ENCODE data around the gene EPHB1.

The EPHB1 gene

DNA sequence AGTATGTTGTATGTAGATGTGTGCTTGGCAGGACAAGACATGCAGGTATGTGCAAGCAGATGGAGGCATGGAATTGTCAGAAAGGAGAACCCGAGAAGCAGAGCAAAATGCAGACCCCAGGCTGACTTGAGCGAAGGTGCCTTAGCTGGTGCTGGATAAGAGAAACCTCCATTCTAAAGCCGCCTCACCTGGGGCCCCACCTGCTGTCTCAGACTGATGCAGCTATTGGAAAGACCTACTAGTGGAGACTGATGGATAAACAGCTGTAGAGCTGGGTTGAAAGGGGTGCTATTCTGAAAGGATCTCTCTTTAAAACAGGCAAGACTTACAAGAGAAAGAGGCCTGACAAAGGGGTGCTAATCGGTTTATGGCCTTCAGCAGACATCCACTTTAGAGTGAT lies 86.2 kb downstream of the EPHB1 start:
- no peak for DNase-seq (ENCODE audit: low read depth in 2 of 2)

DNA sequence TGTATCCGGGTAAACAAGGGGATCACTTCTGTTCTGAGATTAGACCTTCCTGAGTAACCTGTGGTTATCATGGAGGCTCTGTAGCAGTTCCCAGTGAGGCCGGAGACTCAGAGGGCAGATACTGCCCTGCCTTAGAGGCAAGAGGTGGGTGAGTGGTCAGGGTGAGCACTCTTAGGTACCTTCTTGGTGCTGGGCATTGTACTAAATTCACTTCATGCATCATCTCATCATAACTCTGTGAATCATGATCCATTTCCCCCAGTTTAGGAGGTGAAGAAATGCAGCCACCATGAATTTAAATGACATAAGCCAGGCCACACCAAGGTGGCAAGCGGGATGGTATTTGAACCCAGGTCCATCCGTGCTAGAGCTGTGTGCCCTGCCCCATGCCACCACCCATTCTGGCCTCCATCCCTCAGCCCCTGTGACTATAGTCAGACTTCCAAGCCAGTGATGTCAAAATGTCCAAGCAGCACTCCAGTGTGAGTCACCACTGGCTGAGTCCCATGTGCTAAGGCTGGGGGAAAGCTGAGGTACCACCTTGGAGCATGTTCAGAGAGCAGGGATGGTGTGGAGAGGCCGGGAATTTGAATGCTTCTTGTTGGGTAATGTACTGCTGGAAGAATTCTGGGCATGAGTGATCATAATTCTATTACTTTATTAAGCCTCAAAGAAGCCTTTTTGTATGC lies 88.8 kb downstream of the EPHB1 start:
- DNase-seq (ENCODE audit: low read depth in 2 of 2), result no peak

DNA sequence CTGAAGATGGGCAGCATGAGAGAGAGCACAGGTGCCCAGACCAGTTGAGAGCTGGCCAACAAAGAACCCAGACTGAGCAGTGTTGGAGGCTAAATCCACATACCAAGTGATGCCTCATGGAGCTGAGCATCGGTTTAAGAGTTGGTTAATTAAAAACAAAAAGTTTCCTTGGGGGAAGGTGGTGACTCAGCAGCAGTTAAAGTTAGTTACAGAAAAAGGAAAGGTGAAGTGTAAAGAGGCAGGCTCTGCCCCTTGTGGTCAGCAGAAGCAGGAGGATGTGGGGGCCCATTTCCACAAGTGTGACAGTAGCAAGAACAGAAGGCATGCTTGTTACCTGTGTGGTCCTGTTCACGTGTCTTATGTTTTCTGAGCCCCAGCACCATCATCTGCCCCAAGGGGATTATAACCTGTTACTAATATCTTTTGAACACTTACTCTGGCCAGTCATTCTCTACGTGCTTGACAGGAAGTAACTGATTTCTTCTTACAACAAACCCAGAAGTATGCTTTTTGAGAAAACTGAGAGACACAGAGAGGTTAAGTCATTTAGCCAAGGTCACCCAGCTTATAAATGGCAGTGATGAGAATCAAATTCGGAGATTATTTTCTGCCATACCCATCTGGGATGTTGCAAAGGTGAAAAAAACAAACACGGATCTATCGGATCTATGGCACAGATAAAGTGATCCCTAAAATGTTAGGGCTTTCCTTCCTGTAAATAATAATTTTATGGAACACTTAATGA lies 91.0 kb downstream of the EPHB1 start:
- DNase-seq (ENCODE audit: low read depth in 2 of 2), result no peak

DNA sequence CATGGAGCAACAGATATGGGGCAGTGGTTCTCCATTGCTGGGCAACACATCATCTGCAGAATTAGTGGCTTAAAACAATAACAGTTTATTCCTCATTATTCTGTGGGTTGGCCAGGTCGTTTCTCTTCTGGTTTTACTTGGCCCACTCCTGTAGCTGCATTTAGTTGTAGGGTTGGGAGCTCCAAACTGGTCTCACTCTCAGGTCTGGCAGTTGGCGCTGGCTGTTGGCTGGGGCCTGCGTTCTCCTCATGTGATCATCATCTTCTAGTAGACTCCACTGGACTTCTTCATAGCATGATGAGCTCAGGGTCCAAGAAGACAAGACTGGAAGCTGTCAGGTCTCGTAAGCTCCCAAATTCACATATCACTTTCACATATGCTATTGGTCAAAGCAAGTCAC lies 91.9 kb downstream of the EPHB1 start:
- DNase-seq (ENCODE audit: low read depth in 2 of 2), result no peak

DNA sequence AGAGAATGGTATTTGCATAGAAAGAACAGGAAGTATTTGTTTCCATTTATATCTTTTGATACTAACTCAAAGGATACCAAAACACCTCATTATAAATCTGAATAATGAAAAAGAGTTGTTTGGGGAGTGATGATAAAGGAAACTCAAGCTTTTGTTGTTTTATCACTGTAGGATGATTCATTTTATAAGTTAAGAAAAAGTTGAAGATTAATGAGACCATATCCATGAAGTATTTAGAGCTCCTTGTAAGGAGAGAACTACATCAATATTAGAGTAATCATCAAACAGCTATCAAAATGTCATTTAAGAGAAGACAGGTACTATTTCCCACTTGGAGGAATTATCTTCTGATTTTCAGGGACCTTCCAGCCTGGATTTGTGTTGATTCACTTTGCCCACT lies 92.5 kb downstream of the EPHB1 start:
- no peak for DNase-seq (ENCODE audit: low read depth in 2 of 2)

DNA sequence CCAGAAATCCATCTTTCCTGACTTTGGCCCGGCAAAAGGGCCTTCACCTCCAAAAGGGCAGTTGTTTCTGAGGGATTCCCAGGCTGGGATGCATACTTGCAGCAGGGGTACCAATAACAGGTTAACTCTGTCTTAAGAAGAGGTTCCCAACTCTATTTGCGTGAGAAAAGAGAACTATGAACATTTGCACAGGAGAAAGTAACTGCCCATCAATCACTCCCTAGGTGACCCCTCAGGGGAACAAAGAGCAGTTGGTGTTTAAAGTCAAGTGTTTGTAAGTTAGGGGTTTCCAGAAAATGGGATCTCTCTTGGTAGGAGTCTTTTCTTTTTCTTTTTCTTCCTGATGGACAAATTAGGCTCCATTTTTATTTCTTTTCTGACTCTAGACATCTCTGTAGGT lies 97.3 kb downstream of the EPHB1 start:
- no peak for DNase-seq (ENCODE audit: low read depth in 2 of 2)

DNA sequence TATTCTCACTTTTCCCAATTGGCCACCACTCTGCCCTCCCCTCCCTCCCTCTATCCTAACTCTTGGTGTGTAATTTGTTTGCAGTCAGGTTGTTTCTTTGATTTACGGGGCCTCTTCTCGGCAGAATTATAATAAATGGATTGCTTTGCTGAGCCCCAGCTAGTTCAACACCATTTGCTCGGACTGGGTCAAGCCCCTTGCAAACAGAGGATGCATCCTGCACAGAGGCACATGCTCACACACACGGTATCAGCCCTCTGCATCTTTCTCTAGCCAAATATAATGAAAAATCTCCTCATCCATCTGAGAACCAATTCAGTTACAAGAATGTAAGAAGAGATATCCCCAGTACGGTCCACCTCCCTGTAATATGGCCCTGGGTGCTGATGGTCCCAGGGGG lies 97.7 kb downstream of the EPHB1 start:
- DNase-seq (ENCODE audit: low read depth in 2 of 2), result no peak

DNA sequence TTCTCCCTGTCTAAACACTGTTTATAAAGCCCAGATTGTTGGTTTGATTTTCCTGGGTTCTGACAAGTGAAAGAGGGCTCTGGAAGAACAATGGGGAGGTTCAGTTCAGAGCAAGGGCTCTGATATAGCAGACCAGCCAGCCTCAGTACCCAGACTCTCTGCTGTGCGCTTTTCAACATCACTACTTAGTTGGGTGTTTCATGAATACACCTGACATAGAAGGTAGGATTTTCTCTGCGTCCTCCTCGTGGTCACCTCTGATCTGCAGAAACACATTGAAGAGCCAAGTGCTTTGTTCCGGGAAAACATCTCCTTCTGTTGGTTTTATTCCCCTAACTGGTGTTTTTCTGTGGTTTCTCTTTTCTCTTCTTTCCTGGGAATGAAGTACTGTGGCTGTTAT lies 99.5 kb downstream of the EPHB1 start:
- DNase-seq (ENCODE audit: low read depth in 2 of 2), result no peak

DNA sequence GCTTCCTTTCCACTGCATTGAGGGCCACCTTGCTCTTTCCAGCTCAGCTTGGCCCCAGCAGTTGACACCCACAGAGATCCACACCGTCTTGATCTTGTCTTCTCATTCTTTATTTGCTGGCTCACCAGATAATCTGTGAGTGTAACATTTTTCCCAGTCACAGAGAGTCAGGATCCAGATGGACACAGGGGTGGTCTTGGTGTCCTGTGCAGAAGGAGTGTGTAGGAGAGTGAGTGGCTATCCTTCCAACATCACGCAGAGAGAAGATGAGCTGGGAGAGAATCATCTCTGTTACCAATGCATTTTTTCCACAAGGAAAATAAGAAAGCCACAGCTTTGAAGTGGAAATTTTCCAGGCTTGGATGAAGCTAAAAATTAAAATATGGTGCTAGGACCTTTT lies 100.1 kb downstream of the EPHB1 start:
- DNase-seq (ENCODE audit: low read depth in 2 of 2), result no peak

DNA sequence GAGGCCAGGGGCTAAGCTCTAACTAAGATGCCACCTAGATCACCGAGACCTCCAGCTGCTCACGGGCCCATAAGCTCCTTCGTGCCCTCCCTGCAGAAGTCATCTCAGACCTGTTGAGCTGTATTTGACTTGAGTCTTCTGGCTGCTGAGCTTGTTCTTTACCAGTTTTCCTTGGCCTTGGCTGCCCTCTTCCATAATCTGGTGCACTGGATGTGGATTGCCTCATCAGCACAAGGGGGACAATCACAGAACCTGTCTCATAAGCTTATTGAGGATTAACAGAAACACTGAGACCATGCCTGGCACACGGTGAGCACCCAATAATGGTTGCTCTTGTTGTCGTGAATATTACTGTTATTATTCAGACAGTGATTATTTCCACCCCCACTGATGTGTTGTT lies 101.1 kb downstream of the EPHB1 start:
- DNase-seq (ENCODE audit: low read depth in 2 of 2), result no peak

DNA sequence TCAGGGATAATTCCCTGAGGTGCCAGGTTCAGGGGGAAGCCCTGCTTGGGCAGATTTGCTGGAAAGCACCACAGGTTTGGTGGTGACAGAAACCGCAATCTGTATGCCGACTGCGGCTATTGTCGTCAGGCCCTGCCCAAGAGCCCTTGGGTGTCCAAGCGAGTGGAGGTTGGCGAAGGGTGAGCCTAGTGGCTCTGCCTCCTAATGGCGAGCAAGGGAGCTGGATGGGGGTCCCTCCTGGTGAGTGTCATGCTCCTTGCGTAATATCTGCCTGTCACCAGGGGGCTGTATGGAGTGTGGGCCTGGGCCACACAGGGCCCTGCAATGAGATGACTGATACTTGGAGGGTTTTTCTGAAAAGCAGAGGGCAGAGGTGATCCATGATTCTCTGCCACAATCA lies 101.6 kb downstream of the EPHB1 start:
- DNase-seq (ENCODE audit: low read depth in 2 of 2), result no peak

DNA sequence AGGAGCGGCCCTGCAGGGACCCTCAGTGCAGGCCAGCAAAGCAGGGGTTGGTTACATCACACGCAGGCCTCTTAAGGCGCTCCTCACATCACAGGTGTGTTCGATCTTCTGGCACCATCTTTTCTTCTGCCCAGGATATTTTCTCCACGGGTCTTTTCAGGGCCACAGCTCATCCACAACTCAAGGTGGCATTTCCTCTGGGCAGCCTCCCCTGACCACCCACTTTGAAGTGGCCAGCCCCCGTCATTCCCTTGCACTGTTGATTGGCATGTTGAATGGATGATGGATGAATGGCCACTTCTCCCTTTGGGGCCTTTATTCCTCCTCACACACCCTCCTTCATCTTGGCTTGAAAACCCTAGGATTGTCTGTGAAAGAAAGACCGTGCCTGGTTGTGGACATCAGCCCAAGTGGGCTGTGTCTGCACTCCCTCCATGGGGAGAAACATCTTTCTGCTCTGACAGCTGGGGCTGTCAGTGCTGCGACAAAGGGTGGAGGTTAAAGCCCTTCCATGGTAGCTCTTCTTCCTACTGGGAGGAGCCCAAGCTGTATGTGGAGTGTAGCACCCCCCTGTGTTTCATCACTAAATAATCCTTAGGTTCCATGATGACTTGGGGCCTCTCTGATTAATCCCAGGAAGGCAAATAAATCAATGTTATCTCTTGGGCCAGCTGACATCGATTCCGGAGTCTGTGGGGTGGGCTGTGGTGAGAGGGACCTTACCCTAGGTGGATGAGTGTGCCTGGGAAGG lies 102.5 kb downstream of the EPHB1 start:
- no peak for DNase-seq (ENCODE audit: low read depth in 2 of 2)

DNA sequence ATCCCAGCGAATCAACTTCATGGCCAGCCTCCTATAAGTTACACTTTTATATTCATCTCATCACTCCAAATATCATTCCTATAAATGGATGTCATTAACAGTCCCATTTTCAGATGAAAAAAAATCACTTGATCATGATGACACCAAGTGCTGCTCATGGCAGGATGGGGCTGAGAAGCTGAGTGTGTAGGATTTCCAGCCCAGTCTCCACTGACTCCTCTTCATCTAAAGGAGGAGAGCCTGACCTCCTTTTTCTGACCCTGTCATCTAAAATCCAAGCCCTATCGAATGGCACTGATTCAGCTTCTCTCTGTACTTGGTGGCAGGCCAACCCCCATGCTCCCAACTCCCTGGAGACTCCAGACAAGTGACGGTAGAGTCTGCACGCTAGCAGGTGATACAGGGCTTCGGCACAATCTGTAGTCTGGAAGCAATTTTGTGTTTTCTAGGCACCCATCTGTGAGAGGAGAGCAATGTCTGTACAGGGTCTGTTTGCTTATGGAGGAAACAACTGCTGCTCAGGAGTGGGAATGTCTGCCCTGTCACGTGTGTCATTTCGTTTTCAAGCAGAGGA lies 103.2 kb downstream of the EPHB1 start:
- no peak for DNase-seq (ENCODE audit: low read depth in 2 of 2)

DNA sequence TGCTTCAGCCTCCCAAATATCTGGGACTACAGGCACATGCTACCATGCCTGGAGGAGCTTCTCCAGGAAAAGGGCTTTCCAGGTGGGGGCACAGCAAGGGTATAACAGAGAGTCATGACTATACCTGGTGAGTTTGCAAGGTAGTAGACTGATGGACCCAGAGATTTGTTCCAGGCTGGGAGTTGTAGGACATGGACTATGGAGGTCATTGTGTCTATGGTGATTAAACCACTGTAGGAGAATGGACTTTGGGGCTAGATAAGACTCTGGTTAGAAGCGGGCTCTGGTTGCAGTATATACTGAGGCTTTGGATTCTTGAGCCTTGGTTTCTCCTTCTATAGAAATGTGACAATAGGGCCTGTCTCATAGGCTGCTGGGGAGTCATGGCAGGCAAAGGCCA lies 104.7 kb downstream of the EPHB1 start:
- DNase-seq (ENCODE audit: low read depth in 2 of 2), result no peak

DNA sequence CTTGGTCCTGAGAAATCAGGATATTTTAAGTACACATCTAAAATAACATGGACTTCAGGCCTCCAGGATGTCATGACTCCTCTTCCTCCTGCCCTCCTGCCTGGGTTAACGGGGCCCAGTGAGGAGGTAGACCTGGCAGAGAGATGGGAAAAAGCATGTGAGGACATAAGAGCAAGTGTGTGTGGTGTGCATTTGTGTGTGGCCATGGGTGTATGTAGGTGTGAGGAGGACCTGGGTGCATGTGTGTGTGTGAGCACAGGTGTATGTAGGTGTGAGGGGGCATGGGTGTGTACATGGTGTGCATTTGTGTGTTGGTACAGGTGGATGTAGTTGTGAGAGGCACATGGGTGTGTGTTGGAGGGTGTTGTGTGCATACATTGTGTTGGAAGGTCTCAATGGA lies 105.4 kb downstream of the EPHB1 start:
- DNase-seq (ENCODE audit: low read depth in 2 of 2), result no peak

DNA sequence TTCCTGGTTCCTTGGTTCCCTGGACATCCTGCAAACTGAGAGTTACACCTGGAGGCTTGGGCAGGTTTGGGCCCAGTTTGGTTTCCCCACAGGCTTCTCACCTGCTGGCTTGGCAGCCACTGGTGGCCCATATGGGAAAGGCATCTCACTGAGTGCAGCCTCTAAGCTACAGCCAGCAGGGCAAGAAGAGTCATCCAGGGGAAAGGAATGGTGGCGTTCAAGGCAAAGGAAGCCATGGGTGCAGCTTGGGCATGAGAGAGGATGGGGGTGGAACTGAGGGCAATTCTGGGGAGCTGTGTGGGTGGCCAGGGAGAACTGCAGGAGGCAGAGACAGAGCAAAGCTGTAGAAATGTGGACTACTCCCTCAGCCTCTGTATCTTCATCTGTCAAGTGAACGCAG lies 106.4 kb downstream of the EPHB1 start:
- DNase-seq (ENCODE audit: low read depth in 2 of 2), result no peak

DNA sequence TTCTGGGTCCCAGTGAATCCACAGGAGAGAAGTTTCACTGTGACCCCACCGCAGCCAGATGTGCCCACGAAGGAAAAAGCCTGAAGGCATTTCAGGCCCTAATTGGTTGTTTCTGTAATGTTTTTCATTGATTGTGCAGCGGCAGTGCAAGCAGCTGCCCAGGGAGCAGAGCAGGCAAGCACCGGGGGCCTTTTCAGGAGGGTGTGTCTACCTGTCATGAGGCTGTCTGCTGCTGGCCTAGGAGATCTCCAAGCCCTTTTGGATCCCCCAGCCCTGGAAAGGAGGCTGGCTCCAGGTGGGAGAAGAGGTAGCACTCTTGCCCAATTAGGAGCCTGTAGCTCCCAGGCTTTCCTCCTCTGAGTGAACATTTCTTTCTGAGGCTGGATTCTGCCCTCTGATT lies 108.8 kb downstream of the EPHB1 start:
- no peak for DNase-seq (ENCODE audit: low read depth in 2 of 2)

DNA sequence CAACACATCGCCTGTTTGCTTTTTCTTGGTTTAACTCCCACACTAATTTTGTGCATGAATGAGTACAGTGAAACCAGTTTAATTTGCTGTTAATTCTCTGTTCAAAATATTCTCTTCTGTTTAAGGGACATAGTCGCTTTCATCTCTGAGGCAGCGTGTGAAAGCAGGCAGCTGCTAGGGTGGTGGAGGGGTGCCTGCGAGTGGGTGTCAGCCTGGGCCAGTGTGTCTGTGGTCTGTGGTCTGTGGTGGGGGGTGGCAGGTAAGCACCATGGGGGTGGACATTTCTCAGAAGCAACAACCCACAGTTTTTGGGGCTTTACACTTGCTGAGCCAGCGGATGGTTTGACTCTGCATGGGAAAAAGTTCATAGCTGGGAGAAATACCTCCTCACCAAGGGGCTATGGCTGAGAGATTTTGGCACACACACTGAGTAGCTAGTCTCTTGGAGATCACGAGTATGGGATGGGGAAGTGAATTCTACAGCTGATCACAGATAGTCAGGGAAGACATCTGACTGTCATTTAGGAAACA lies 109.2 kb downstream of the EPHB1 start:
- peak in 1 of 2 donors; percentile 1 for DNase-seq (ENCODE audit: low read depth in 2 of 2)

DNA sequence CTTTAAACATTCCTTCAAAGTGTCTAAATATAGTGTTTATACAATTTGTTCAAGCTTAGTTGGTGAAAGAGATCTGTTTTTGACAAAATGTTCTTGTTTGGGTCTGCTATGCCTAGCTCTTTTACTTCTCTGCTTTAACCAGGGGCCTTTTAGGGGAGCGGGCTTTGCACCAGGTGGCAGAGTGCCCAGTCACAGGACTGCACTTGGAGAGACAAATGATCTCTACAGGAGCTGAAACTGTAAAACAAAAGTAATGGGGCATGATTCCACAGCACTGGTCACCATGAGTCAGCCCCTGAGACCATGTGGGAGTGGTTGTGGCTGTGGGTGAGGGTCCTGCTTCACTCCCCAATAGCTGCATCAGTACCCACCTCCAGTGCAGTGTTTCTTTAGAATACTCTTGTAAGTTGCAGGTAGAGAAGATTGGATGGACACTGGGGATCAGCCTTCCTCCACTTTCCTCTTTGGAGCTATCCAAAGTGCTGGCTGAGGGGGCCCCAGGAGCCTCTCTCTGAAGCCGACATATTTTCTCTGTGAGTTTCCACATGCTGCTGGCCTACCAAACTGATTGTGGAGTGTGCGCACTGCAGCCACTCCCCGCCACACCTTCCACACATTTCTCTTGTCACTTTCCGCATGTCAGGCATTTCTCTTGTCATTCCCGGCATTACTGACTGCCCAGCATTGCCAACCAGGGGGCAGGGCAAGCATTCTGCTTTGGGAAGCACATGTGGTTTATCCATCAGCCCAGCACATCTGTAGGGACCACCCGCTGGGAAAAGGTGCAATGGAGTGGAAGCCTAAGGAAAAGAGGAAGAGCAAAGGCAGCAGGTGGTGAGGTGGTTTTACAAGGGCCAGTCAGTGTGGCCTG lies 110.0 kb downstream of the EPHB1 start:
- DNase-seq (ENCODE audit: low read depth in 2 of 2), result no peak

DNA sequence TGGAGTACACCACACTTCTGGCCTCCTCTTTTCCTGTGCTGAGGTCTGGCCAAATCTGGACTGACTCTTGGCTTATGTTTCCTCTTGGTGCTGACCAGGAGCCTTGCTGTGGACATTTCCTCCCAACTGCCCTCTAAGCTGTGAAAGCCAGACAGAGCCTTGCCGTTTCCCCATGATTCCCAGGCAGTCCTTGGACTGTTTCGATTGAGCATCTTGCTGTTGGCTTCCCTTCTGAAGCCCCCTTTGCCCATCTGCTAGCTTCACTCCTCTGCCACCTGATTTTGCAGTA lies 110.5 kb downstream of the EPHB1 start:
- no peak for DNase-seq (ENCODE audit: low read depth in 2 of 2)

DNA sequence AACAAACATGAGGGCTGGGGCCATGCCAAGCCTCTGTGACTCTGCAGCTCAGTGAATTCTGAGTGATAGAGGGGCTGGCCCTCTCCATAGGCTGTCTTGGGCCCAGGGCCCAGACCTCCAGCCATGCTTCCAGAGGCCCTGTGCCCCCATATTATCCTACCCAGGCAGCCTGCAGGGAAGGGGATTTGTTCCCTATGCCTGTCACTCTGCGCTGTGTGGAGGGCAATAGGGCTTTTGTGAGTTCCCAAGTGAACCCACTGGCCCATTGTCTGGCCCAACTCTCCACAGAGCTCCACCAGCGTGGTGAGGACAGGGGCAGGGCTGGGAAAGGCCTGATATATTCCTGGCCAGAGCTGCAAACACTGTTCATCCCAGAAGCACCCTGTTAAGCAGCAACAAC lies 113.2 kb downstream of the EPHB1 start:
- no peak for DNase-seq (ENCODE audit: low read depth in 2 of 2)

DNA sequence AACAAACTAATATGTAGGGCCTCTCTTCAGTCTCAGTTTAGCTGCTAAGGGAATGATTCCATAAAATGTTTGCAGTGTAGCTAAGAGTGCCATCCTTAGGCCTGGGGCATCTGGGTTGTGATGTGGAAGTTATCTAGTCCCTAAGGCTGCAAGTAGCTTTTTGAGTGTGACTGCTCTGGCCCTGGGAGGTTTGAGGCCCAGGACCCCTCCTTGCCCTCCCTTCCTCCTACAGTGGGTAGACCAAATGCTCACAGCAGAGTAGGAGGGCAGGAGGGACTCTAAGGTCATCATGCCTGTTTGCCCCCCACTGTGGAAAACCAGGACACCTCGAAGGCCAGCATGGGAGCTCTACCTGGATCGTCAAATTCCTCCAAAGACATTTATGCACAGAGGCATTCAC lies 115.0 kb downstream of the EPHB1 start:
- DNase-seq (ENCODE audit: low read depth in 2 of 2), result no peak

Data from activated CD4-positive, alpha-beta T cell treated with anti-CD3 and anti-CD28 coated beads for 24 hours (primary cell).